OCI-LY1 (cell line): ENCODE measurements around the gene CCDC60.

ENCODE experiments used
- H2AFZ ChIP-seq: fragments of 200-600 bp; sonication (generic), shearing (Covaris generic); 2 replicates; pipeline ENCODE4 v1.6.0; 2014; ENCODE audit warnings: antibody characterized with exemption, mild to moderate bottlenecking, low read length
- H3F3A ChIP-seq: fragments of 200-600 bp; sonication (generic), shearing (Covaris generic); 2 replicates; pipeline ENCODE4 v1.6.0; 2014; ENCODE audit warnings: mild to moderate bottlenecking, antibody characterized with exemption, low read length, moderate library complexity; ENCODE audit not compliant: insufficient read depth
- H3K27ac ChIP-seq: fragments of 200-600 bp; sonication (generic); 2 replicates; pipeline ENCODE4 v1.5.1; 2014; ENCODE audit warnings: low read length, mixed run types, mild to moderate bottlenecking, low read depth; ENCODE audit not compliant: poor library complexity, severe bottlenecking
- H3K27me3 ChIP-seq: fragments of 200-600 bp; sonication (generic); 2 replicates; pipeline ENCODE4 v1.6.0; 2014; ENCODE audit warnings: antibody characterized with exemption, mild to moderate bottlenecking, low read length, moderate library complexity; ENCODE audit not compliant: insufficient read depth
- H3K36me3 ChIP-seq: fragments of 200-600 bp; sonication (generic); 2 replicates; pipeline ENCODE4 v1.6.1; 2014; ENCODE audit warnings: mild to moderate bottlenecking, antibody characterized with exemption, low read length, moderate library complexity, mixed read lengths; ENCODE audit not compliant: insufficient read depth
- H3K4me1 ChIP-seq: fragments of 200-600 bp; sonication (generic); 2 replicates; pipeline ENCODE4 v1.5.1; 2014; ENCODE audit warnings: mild to moderate bottlenecking, low read length, moderate library complexity; ENCODE audit not compliant: insufficient read depth, severe bottlenecking
- H3K4me2 ChIP-seq: fragments of 200-600 bp; sonication (generic), shearing (Covaris generic); 2 replicates; pipeline ENCODE4 v1.6.1; 2014; ENCODE audit warnings: low read length
- H3K4me3 ChIP-seq: fragments of 200-600 bp; sonication (generic); 2 replicates; pipeline ENCODE4 v1.5.1; 2014; ENCODE audit warnings: low read length, low read depth, mild to moderate bottlenecking, mixed read lengths; ENCODE audit not compliant: poor library complexity, severe bottlenecking
- H3K79me2 ChIP-seq: fragments of 200-600 bp; shearing (Covaris generic); 2 replicates; pipeline ENCODE4 v1.6.1; 2016; ENCODE audit warnings: mixed run types, low read length, mixed read lengths; ENCODE audit not compliant: insufficient read depth
- H3K9ac ChIP-seq: fragments of 200-600 bp; sonication (generic), shearing (Covaris generic); 2 replicates; pipeline ENCODE4 v1.6.1; 2014; ENCODE audit warnings: mild to moderate bottlenecking, low read length, mixed read lengths
- H3K9me2 ChIP-seq: fragments of 200-600 bp; sonication (generic), shearing (Covaris generic); 2 replicates; pipeline ENCODE4 v1.6.1; 2014; ENCODE audit warnings: low read depth, mild to moderate bottlenecking, low read length, mixed read lengths
- H3K9me3 ChIP-seq: fragments of 200-600 bp; shearing (Covaris generic); 2 replicates; pipeline ENCODE4 v1.6.1; 2014; ENCODE audit warnings: low read length, mixed read lengths
- H4K20me1 ChIP-seq: fragments of 200-600 bp; sonication (generic), shearing (Covaris generic); 2 replicates; pipeline ENCODE4 v1.6.0; 2016; ENCODE audit warnings: mild to moderate bottlenecking, low read length; ENCODE audit not compliant: insufficient read depth
- CTCF ChIP-seq: fragments of 200-600 bp; sonication (generic), shearing (Covaris generic); IDR thresholded peaks from 2 replicates; pipeline ENCODE4 v1.5.1; 2017; ENCODE audit warnings: mild to moderate bottlenecking, antibody characterized with exemption, low read length, moderate library complexity, mixed read lengths
- EZH2 ChIP-seq: fragments of 200-600 bp; sonication (generic), shearing (Covaris generic); IDR thresholded peaks from 2 replicates; pipeline ENCODE4 v1.8.0; 2017; ENCODE audit warnings: borderline replicate concordance, mixed run types, mild to moderate bottlenecking, antibody characterized with exemption, low read length, moderate library complexity, mixed read lengths

The CCDC60 gene

DNA sequence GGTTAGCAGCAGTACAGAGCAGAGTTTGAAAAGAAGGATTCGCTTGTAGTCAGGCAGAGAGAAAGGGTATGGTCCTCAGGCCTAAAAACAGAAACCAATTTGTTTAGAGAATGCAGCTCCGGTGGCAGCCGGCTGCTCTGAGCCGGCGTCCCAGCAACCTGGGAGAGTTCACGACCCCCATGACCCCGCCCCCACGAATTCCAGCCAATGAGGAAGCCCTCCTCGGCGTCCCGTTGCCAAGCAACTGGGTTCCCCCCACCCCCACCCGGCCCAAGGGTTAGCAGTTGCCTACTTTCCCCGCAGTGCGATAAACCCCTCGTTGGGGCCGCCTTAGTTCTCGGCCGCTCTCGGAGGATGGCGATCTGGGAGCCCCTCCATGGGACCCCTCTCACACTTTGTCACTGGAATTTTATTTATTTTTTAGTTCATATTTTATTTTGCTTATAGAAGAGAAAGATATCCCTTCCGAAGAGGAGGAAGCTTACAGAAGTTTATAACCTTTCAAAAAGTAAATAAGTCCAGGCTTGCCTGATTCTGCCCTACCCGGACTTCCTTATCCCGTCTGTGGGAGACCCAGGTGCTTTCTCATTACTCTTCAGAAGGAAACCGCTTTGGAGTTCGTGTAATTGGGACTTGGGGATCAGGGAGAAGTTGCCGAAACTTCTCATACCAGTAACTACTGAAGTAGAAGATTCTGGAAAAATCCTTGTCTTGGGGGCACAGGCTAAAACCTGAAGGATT lies at the start of gene CCDC60:
TSS of gene CCDC60 (plus strand) at position 300 of the 741 bp plus-strand sequence. CDS start 448 bp downstream, outside the sequence.
- H3K79me2 ChIP-seq = no peaks in the 10 kb centered on the region
- H3K4me2 ChIP-seq = no peak within 1 kb of the TSS
- H4K20me1 ChIP-seq = no peaks in the 10 kb centered on the region
- H3K4me3 ChIP-seq = no peak within 1 kb of the TSS
- no peaks in the 10 kb centered on the region for H3K4me1 ChIP-seq
- no peaks in the 10 kb centered on the region; the same call in 1 of the 2 replicates for H3K27me3 ChIP-seq
- H3K9me3 ChIP-seq = no peaks in the 10 kb centered on the region
- TF ChIP-seq EZH2 = no peak
- no peak for TF ChIP-seq CTCF
- no peak within 1 kb of the TSS for H2AFZ ChIP-seq
- no peaks in the 10 kb centered on the region for H3K9me2 ChIP-seq
- no peaks in the 10 kb centered on the region for H3K36me3 ChIP-seq
- H3K9ac ChIP-seq = no peak within 1 kb of the TSS
- H3K27ac ChIP-seq = no peak within 1 kb of the TSS
- H3F3A ChIP-seq = no peaks in the 10 kb centered on the region

- Histone ChIP-seq H3K4me3 (no peak overlapping the region), H3K9me3 (no peaks in the 10 kb centered on the region), H3K36me3 (no peaks in the 10 kb centered on the region), H3K9ac (no peak overlapping the region), H3K27me3 (no peaks in the 10 kb centered on the region), H3K79me2 (no peaks in the 10 kb centered on the region), H2AFZ (no peak overlapping the region), H3F3A (no peaks in the 10 kb centered on the region), H3K9me2 (no peaks in the 10 kb centered on the region), H3K27ac (no peak overlapping the region), H4K20me1 (no peaks in the 10 kb centered on the region), H3K4me2 (no peak overlapping the region), H3K4me1 (no peaks in the 10 kb centered on the region)
- TF ChIP-seq EZH2 = no peak
- TF ChIP-seq CTCF = no peak
Measured at GRCh38 chr12:119288576-119288975, 46.0 kb upstream of the CCDC60 start.

DNA sequence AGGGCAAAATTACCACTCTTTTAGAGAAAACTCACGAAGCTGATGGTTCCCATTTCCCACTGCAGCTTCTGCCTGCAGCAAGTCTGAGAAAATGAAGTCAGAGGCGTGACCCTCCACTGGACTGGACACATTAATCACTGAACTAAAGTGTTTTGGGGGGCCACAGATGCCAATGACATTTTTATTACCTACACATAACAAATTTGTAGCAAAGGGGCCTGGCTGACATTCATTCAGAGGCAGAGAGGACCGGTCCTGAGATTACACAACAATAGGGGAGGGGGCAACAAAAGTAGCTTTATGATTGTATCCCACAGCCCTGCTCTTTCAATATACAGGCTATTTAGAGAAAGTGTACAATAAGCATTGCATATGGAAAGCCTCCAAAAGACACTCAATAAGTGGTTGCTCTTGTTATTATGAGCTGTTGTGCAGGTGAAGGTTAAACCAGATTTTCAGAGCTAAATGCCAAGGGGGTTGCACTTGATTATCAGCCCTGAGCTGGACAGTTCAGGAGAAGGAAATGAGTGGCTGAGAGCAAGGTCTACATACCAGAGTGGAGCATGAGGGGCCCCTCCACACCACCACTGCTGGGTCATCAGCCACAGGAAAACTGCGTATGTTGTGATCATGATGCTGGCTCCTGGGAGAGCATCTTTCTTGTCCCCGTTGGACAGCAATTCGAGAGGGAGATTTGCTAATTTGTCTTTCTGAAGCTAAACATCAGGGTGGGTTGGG lies 41.5 kb upstream of the CCDC60 start:
- Histone ChIP-seq H3K79me2 (no peaks in the 10 kb centered on the region), H3K4me3 (no peak overlapping the region), H2AFZ (no peak overlapping the region), H3F3A (no peaks in the 10 kb centered on the region), H3K36me3 (no peaks in the 10 kb centered on the region), H3K9me3 (no peaks in the 10 kb centered on the region), H3K27me3 (no peaks in the 10 kb centered on the region), H3K27ac (no peak overlapping the region), H3K9me2 (no peaks in the 10 kb centered on the region), H4K20me1 (no peaks in the 10 kb centered on the region), H3K9ac (no peak overlapping the region), H3K4me2 (no peak overlapping the region), H3K4me1 (no peaks in the 10 kb centered on the region)
- TF ChIP-seq CTCF = no peak
- no peak for TF ChIP-seq EZH2
